ENCODE measurements around the gene FLII.
A peak's percentile ranks its signal among the peaks of the same experiment; 100 is the strongest.

Gene FLII

DNA sequence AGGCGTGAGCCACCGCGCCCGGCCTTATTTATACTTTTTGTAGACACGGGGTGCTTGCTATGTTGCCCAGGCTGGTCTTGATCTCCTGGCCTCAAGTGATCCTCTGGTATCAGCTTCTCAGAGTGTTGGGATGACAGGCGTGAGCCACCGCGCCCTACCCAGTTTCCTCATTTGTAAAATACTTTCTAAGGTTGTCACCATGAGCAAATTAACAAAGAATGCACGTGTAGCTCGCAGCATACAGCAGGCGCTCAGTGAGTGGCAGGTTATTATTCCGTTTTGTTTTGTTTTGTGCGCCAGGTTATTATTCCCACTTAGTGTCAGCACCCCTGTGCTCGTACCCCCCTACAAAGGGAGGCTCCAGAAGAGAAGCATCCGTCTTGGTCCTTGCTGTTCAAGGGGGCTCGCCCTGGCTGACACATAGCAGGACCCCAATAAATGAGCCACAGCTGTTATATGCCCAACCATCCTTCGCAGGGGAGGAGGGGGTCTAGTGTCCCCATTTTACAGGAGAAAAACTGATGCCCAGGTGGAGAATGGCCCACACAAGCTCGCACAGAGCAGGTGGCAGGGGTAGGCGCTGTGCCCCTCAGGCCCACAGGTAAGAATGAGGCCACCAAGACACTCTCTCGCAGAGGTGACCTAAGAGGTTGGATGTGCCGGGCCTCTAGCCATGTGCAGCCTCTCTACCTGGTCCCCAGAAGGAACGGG, 1.2 kb upstream of the FLII start:
- peak; percentile 58 for DNase-seq

DNA sequence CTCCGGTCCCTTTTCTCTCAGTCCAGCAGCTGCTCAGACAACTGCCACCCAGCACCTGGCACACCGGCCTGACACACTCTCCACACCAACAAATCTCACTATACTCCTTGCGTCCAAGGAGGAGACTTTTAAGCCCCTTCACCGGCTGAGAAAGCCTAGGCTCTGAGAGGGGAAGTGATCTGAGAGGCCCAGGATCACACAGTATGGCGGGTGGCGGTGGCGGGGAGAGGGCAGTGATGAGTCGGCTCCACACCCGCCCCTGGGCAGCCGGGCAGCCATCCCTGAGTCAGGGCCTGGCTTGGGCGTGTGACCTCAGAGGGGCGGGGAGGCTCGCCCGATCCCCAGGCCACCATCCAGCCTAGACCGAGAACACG, 569 bp downstream of the FLII start:
- DNase-seq, result peak; percentile 85

DNA sequence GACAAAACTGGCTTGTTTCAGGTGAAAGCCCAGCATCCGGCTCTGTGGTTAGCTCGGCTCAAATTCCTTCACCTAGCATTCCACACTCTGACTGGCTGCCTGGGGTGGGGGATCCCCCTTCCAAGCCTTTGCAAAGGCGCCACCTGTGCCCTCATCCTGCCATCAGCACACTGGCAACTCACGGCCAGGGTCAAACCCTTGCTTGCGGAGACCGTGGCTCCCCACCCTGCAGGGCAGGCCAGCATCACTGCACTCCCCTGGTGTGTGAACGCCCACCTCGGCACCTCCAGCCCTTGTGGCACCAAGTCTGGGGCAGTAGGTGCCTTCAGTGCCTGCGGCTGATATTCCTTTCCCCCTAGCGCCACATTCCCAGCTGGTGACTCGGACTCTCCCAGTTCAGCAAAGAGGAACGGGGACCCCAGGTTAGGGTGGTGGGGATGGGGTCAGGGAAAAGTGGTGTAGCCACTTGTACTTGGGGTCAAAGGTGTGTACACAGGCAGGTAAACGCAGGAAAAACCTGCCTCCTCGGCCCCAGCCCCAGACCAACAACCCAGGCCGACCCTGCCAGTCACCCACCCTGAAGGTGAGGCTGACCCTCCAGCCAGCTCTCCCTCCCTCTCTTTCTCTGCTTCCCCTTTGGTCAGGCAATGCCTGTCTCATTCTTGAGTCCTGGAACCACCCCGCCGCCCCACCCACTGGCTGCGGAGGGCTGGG, 1.1 kb downstream of the FLII start:
- no peak for DNase-seq

DNA sequence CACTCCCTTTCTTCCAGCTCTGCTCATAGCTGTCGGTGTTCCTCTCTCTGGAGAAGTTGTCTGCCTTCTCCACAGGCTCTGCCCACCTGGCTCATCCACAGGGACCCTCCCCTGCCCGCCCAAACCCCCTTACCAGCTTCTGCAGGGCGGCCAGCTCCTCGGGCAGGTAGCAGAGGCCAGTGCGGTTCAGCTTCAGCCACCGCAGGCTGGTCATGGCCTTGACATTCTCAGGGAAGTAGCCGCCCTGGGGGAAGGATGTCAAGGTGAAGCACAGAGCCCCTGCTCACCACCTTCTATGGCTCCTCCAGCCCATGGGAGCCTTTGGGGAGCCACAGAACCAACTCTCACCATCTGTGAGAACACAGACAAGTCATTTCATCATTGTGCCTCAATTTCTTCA, 1.8 kb downstream of the FLII start:
- DNase-seq, result no peak

DNA sequence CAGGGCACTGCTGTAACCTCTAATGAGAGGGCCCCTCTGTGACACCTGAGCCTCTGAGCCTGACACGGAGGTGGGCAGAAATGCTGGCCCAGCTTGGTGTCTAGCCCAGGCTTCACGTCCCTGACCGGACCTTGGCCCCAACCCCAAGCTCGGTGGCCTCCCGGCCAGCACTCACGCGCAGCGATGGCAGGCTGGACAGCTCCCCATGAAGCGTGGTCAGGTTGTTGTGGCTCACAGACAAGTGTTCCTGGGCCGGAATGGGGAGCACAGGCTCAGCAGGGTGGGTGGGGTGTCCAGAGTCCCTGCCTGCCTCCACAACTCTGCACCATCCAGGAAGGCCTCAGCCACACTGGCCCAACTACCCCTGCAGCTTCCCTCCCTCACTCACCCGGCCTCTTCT, 2.2 kb downstream of the FLII start:
- no peak for DNase-seq

DNA sequence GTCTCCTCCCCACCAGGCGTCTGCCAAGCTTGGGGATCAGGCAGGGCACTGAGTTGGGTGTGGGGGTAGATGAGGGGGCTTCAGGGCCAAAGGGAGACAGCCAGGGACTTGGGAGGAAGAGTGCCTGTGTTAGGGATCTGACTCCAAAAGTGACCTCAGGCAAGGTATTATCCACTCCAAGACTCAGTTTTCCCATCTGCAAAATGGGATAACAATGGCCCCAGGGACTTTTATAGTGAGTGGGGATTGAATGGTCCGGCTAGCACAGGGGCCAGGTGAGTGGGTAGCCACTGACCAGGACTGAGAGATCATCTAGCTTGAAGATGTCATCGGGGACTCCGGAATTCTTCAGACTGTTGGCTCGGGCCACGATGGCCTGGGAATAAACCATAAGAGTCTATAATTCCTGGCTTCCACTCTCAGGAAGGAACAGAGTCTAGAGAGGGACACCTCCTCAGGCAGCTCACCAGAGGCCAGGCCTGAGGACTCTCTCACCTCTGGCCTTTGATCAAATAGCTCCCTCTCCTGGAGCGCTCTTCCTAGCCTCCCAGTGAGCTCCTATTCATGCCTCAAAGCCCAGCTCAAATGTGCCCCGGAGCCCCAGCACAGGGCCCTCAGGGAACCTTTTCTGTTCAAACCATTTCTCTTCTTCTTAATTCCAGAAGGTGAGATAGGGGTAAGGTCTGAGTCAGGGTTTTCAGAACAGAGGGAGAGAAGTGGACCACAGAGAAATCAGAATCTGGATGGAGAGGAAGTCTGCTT, 3.5 kb downstream of the FLII start:
- no peak for DNase-seq

DNA sequence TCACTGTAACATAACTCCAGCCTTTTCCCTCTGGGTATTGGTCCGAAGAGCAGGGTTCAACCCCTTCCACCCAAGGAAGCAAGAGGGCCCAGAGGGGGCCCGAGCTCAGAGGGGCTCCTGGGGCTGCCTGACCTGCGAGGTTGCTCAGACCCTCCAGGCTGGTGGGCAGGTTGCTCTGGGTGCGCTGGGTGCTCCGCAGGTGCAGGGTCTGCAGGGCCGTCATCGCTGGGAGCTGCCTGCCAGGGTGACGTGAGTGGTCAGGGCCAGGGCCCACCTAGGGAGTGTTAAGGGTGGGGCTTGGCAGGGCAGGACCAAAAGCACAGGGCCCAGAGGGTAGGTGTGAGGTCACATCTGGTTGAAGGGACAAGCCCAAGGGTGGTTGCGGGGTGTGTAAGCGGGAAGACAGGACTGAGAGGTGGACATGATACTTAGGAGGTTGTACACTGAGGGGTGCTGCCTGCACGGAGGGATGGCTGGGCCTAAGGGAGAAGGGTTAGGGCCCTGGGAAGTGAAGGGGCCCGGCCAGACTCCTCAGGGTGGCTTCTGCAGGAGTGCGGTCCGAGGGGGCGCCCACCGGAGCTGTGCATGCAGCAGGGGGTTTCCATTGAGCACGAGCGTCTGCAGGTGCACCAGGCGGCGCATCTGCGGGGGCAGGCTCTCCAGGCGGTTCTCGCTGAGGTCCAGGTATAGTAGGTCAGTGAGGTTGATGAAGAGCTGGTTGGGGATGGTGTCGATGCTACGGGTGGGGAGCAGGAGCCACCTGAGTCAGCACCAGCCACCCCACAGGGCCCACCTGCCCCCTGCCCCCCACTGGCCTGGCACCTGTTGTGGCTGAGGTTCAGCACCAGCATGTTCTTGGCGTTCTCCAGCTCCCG, 4.4 kb downstream of the FLII start:
- DNase-seq, result no peak

DNA sequence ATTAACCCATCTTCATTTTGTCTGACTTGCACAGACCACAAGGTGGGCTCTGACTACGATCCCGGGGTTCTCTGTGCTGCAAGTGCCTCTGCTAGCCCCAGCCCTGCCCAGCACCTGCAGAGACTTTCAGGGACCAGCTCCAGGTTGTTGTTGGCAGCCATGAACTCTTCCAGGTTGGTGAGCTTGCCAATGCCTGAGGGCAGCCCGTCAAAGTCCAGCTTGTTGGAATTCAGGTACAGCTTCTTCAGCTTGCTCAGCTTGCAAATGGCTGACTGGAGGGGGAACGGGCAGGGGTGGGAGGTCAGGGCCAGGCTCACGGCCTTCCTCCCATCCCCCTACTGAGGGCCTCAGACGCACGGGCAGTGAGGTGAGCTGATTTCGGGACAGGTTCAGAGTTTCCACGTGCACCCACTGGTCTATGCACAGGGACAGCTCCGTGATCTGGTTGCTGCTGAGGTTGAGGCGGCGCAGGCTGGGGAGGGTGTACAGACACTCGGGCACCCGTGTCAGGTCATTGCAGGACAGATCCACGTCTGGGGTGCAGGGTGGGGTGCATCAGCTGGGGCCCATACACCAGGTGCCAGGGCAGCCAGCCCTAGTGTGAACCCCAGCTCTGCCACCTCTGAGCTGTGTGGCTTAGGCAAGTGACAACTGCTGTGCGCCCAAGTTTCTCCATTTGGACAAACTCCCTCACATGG, 5.2 kb downstream of the FLII start:
- DNase-seq, result no peak

DNA sequence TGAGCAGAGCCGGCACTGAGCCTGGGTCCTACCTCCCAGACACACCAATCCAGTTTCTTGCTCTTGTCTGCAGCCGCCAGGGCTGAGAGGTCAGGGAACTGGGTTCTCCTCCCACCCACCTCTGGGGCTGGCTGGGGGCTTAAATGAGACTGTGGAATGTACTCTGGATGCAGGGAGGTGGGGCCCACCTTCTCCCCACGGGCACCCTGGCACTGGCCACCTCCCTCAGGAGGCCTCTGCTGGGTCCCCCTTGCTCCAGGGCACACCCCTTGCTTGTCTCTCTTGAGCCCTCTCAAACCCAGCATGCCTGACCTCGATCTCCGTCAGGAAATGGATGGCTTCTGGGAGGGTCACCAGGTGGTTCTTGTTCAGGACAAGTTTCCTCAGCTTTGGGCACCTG, 6.4 kb downstream of the FLII start:
- DNase-seq, result no peak

DNA sequence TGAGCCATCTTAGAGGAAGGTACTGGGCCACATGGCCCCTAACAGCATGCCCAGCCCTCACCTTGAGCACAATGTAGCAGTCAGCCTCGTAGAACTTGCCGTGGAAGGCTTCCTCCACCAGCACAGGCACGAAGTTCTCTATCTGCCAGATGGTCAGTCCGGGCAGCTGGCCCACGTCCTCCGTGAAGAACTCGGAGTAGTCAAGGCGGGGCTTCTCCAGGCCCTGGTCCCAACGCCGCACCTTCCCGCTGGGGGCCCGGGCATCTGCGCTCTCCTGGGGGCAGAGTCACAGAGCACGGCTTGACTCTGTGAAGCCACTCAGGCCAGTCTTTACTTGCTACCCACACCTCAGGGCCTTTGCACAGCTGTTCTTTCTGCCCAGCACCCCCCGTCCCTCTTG, 7.3 kb downstream of the FLII start:
- DNase-seq, result no peak

DNA sequence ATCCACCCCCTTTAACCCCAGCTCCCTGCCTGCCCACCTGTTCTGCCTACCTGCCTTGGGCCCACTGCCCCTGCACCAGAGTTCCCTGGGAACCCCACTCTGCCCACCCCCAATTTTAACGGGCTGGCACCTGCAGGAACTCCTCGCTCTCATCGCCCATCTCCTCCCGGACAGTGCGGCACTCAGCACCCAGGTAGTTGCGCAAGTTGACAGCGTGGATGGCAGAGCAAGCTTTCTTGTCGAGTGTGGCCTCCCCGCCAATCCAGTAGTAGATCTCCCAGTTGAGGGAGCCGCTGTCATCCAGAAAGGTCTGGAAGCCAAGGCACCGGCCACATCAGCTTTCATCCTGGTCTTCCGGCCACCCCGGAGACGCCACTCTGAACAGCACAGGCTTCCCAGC, 7.8 kb downstream of the FLII start:
- no peak for DNase-seq

DNA sequence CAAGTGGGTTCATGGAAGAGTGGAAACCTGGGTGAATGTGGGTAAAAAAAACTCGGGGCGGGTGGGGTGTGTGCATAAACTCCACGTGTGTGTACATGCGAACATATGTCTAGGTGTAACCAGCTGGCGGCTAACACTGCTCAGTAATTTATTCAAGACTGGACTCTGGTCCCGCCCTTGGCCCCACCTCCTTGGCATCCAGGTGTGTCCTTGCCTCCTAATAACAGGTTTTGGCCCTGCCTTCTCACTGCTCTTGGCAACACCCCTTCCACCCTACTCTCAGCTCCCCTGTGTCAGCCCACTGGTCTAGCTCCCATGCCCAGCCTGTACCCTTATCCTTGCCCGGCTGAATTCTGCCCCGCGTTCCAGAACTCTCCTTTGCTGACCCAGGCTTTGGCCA, 8.3 kb downstream of the FLII start:
- no peak for DNase-seq

DNA sequence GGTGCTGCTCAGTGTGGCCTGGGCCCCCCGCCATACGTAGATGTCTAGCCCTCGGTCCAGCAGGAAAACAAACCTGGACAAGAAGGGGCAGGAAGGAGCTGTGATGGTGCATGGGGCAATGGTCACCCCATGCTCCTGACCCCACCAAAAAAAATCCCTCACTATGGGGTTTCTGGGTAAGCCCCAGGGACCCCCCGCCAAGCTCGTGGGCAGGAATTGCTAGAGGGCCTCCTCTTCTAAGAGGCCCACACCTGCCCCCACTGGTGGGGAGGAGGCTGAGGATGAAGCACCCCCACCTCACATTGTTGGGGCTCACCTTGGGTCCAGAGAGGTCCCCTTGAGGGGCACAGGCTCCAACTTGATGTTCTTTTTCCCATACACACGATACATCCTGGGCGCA, 9.7 kb downstream of the FLII start:
- no peak for DNase-seq

DNA sequence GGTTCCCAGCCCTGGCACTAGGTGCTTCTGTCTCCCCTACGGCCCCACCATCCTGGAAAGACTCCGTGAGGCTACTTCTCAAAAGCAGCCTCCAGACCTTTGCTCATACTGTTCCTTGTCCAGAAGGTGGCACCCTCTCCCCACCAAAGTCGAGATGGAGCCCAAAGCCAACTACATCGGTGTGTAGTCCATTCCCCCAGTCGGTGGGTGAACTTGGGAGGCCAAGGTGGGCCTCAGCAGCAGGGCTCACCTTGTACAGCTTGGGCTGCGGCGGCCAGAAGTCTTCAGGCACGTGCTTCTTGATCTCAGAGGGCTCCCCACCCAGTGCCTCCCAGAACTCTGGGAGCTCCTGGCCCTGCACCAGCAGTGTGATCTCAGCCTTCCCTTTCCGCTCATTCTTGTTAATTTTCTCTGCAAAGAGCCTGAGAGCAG, 10.2 kb downstream of the FLII start:
- peak; percentile 49 for DNase-seq

DNA sequence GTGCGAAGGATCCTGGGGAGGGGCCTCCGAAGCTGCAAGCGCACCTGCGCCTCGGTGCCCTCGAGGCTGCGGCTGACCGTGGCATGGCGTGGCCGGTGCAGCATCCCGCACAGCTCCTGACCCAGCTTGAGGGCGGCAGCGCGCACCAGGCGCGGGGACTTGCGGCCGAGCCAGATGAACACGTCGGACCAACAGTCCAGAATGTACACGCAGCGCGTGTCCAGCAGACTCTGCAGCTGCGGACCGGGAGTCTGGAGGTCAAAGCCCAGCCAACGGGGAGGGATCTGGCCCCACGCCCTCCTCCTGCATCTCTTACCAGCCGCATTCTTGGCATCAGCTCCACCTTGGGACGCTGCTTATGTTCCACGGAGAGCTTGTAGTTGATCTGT, 10.9 kb downstream of the FLII start:
- no peak for DNase-seq

DNA sequence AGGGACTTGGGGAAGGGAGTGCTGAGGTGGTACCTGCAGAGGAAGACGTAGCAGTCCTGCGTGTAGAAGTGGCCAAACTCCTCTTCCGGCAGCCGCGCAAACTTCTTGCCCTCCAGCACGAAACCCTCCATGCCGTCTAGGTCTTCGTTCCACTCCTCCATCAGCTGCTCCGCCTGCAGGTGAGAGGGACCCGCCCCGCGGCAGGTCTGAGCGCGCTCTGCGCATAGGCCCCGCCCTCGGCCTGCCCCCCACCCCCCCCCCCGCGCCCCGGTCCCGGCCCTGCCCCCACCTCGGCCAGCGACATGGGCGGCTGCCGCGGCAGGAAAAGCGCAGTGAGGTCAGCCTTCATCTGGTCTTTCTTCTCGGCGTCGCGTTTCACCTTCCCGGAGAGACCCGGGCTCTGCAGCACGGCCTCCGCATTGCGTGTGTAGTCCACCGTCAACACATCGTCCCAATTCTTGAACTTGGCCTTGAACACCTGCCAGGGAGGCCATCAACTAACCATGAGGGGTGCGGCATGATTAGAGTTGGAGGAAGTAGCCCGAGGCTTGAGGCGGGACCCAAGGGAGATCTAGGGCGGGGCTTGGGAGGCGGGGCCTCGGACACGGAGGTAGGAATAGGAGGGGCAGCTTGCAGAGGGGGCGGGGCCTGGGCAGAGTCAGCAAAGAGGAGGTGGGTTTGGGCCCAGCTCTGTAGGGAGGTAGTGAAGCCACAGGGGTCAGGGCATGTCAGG, 11.5 kb downstream of the FLII start:
- DNase-seq, result no peak

DNA sequence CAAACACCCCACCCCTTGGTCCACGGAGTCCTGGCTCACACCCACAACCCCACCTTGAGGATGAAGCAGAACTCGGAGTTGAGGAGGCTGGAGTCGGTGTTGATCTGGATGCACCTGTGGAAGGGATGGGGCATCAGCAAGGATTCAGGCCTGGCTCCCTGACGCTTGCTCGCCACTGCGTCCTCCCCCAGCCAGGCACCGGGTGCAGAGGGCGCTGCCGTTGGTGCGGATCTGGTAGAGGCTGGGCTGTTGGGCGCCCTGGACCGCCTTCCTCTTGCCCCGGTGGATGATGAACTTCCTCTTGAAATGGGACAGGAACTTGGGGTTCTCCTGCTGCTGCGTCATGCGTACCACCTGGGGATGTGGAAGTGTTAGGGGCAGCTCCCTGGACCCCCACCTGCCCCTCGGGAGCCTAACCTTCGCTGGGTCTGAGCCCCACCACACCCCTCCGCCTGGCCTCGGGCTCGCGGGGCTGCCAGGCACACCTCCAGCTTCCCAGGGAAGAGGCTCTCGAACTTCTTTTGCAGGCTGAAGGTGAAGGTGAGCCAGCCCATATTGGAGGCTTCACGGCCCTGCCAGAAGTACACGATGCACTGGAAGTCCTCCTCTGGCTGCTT, 12.3 kb downstream of the FLII start:
- no peak for DNase-seq

DNA sequence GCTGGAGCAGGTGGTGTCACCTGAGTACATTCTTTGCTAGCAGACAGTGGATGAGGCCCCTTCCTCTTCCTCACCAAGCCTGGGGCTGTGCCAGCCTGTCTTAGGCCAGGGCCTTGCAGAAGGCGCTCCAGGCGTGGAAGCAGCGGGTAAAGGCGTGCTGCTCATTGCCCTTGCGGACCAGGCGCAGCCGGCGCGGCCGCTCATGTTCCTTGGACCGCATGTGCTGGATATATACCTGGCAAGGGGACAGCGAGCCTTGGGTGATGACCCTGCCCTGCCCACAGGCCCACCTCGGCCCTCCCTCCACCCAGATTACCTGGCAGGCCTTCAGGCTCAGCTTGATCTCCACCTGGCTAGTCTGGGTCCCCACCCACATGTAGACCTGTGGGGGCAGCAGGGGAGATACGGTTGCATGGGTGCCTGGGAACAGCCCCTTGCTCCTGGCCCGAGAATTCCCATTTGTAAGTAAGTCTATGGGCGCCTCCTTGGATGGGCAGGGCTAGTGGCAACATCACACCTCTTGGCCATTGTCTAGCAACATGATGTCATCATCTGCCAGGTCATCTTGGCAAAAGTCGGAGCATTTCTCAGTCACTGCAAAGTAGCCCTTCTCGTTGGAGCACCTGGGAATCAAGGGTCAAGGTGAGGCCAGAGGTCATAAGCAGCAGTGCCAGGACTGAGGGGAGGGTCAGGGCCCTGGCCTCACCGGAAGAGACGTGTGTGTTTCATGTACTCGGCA, 13.3 kb downstream of the FLII start:
- no peak for DNase-seq

DNA sequence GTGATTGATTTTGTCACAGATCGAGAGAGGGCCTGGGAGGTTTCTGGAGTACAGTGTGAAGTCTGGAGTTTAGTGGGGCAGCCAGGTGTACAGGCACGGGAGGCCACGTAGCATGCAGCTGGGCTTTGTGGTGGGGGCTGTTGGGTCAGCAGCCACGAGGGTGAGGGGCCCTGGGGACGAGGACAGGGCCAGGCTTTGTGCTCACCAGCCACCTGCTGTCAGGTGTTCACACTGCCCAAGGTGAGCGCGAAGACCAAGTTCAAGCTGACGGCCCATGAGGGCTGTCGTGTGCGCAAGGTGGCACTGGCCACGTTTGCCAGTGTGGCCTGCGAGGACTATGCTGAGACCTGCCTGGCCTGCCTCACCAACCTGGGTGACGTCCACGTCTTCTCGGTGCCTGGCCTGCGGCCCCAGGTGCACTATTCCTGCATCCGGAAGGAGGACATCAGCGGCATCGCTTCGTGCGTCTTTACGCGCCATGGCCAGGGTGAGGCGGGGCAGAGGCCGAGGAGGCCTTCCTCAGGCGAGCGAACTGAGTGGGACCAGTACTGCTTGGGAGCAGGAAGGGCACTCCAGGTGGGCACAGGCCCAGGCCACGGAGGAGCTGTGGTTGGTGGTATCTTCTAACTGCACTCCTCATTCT, 17.2 kb downstream of the FLII start:
- no peak for DNase-seq

DNA sequence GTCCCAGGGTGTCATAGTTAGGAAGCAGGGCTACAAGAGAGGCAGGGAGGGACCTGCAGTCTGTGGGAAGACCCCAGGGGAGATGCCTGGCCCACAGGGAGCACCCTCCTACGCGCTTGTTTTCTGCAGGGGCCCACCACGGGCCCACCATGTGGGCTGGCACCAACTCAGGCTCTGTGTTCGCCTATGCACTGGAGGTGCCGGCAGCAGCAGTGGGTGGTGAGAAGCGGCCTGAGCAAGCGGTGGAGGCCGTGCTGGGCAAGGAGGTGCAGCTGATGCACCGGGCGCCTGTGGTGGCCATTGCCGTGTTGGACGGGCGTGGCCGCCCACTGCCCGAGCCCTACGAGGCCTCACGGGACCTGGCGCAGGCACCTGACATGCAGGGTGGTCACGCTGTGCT, 18.1 kb downstream of the FLII start:
- no peak for DNase-seq

All from HCEC 1CT (cell line).